HG02943 (cell line): ENCODE results near the gene USP24.

ENCODE experiments used
- ATAC-seq: cut with Tn5 transposase; IDR thresholded peaks from one replicate; pipeline ENCODE4 v1.9.1; 2021; ENCODE audit warnings: mild to moderate bottlenecking, low read depth, moderate library complexity; ENCODE audit not compliant: unreplicated experiment

USP24 gene

DNA sequence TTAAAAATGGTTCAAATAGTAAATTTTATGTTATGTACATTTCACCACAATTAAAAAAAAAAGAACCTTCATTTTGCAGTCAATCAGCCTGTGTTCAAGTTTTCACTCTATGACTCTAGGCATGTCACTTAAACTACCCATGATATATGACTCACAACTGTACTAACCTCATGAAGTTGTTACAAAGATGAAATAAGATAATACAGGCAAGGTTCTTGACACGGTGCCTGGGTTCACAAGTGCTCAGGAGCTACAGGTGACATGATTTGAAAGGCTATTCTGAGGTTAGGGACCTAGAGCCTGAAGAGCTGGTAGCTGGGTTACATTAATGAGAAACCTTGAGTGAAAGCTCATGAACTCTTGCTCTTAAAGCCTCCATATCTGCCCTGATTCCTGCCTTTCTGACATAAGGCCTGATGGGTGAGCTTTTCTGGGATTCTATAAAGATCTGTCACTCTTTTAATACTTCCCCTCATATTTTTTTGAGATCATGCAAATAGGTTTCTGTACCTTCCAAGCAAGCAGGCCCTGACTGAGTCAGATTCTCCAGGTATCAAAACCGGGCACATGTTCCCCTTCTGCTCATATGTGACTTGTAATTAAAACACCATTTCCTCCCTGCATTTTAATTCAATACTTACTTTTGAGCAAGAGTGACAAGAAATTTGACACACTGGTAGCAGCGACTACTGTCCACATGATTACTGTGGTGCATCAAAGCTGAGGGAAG lies 141.8 kb downstream of the USP24 start:
- no peak for ATAC-seq

DNA sequence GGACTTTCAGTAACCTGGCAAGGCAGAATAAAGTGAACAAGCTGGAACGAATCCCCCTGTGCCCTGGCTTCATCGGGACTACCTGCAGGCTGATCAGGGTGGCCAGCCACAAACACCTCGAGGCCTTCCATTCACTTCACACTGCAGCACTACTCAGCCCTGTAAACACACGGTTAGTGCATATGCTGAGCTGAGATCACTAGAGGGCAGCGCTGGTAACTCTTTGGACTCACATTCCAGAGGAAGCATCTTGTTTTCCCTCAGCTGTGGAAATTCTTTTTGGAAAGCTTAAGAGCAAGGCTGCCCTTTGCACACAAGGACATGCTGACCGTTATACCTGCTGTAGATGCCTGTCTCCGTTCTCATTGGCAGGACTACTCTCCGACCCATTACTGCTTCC lies 143.7 kb downstream of the USP24 start:
- ATAC-seq, result no peak

DNA sequence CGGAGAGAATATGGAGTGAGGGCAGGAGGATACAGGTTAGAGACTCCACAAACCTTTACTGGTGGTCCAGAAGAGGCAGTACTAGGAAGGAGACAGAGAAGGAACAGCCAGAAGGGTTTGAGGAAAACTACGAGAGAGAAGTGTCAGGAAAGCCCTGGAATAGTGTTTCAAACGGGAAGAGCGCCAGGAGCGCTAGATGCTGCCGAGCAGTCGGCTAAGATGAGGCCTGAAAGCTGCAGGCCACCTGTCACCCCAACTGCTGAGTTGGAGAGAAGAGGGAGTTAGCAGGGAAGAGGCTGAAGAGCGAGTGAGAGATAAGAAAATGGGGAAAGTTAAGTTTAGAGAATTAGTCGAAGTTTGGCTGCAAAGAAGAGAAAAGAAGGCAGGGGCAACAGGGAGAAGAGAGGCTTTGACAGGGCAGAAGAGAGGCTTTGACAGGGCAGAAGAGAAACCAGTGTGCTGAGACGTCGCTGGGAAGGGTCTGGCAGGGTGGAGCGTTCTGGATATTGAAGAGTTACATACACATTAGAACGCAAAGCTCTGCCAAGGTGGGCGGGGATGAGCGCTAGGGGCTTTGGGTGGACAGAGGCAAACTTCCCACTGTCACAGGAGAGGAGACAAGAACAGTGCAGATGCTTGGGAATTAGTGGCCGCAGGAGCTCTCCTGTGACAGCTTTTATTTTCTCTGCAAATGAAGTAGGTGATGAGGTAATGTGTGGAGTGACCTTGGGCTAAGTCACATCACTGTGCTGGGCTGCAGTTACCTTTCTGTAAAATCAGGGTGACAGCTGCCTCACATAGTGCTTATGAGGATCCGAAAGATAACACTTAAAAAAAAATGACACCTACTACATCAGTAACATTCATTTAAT lies 144.6 kb downstream of the USP24 start:
- no peak for ATAC-seq

DNA sequence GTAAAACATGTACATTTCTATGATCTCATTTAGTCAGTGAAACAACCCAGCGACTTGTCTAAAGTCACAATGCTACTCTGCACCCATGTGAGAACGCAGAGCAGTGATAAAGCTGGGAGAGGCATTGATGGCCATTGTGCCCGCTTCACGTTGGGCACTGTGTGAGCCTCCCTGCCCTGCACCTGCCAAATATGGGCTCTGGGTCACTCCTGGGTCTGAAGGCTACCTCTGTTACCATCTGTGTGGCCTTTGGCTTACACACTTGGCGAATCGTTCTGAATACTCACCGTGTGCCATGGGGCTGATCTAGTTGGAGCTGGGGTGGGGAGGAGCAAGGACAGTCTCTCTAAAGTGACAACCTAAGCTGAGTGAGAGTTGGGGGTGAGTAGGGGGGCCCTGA lies 145.9 kb downstream of the USP24 start:
- ATAC-seq, result no peak

DNA sequence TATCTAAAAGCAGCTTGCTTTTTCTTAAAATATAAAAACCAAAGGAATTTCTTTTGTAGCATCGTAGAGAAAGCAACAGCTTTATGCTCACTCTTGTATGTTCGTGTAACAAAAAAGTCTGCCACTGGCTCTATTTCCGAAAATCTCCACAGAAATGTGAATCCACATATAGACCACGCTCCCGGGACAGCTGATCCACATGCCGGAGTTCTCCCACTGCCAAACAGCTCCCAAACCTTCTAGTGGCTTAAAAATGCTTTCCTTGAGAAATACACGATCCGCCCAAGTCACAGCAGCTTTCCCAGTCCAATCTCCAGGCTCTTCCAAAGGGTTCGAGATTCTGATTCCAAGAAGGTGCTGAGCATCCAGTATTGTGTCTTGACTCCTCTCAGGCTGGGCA lies 146.5 kb downstream of the USP24 start:
- ATAC-seq, result no peak

DNA sequence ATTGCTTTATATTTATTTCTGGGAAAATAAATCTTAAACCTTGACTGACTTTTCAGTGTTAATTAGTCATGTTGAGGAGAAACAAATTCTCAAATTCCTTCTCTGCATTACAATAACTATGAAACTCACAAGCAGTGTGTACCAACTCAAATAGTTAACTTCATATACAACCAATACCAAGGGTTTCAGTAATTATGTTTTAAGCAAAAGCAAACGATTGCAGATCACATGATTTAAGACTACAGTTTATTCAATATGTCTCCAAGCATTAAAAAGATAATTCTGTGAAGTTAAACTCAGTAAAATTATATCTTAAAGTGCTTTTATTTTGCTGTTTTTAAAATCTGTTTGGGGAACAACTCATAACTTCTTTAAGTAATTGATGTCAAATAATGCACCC lies 147.2 kb downstream of the USP24 start:
- no peak for ATAC-seq

DNA sequence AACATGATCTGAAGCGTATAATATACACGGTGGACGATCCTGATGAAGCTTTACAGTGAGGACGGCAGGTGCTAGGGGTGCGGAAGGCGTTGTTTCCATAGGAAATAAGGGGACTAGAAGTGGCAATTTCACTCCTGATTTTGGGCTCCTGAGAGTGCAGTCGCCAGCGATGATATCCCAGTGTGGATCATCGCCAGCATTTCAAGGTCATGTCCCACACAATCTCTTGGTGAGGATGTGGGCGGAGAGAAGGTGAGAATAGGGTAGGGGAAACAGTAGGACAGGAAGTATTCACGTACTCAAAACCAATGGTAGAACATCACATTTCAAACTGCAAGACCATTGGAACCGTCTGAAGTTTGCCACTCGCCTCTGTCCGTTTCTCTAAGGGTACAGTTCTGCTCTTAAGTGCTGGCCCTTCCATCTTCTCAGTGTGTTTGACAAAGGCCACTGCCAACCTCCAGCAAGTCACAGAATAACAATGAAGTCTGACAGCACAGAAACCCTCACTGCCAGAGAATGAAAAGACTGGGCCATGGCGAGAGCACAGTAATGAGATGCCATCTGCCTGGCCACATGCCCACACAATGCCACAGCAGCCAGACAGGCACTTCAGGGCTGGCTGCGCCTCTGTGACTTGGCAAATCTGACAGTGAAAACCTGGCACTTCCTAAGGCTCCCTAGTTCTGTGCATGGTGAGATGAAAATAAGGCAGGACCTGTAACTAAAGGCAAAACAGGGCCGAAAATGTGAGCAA lies 148.0 kb downstream of the USP24 start:
- no peak for ATAC-seq

DNA sequence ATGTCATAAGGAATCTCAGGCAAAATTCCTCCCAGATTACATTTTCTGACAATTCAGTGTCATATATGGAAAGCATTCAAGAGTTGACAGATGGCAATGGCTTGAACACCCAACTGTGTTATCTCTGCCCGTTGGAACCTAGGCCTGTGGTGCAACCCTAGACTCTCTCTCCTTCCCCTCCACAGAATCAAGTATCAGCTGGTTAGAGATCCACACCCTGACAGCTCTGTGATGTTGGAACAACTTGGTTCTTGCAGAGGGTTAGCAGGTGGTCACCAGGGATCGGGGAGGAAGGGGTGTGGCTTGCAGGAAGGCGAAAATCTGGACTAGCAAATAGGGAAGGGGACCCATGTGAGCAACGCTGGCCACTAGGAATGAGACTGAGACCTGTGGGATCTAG lies 149.5 kb downstream of the USP24 start:
- no peak for ATAC-seq

DNA sequence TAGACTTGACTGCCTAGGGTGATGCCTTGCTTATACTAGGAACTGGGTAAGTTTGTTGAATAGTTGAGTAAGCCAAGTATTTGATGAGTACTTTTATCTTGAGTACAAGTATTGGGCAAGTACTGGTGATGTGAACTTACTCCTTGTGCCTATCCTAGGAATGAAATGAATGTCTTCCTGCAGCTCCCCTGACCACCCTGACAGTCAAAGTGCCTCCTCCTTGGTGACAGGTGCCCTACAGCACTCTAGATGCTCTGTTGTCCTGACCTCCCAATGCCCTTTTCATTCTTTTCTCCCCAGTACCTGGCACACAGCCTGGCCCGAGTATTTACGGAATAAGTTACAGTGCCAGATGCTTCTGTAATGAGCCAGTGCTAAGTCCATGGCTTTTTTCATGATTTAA lies 150.3 kb downstream of the USP24 start:
- ATAC-seq, result no peak

DNA sequence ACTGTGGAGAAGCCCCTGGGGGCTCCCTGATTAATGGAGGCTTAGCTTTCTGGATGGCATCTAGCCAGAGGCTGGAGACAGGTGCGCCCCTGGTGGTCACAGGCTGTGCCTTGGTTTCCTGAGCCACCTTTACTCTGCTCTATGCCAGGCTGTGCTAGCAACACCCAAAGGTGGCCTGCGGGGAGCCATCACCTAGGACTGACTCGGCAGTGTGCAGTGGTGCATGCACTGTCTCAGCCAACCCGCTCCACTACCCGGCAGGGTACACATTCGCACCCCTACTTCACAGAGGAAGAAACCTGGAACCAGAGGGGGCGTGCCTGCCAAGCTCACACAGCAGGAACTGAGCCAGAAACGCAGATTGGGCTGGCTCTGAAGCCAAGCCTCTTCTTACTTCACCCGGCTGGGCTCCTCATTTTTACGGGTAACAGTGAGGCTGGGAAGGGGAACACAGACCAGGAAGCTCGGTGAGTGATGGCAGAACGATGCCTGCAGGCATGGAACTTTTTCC lies 151.0 kb downstream of the USP24 start:
- no peak for ATAC-seq

DNA sequence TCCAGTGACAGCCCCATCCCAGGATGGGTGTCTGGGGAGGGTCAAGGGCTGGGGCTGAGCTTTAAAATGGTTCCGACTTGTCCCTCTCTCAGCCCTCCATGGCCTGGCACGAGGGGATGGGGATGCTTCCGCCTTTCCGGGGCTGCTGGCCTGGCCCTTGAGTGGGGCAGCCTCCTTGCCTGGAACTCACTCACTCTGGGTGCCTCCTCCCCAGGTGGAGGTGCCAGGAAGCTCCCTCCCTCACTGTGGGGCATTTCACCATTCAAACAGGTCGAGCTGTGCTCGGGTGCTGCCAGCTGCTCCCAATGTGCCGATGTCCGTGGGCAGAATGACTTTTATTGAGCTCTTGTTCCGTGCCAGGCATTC lies 151.6 kb downstream of the USP24 start:
- ATAC-seq, result no peak

DNA sequence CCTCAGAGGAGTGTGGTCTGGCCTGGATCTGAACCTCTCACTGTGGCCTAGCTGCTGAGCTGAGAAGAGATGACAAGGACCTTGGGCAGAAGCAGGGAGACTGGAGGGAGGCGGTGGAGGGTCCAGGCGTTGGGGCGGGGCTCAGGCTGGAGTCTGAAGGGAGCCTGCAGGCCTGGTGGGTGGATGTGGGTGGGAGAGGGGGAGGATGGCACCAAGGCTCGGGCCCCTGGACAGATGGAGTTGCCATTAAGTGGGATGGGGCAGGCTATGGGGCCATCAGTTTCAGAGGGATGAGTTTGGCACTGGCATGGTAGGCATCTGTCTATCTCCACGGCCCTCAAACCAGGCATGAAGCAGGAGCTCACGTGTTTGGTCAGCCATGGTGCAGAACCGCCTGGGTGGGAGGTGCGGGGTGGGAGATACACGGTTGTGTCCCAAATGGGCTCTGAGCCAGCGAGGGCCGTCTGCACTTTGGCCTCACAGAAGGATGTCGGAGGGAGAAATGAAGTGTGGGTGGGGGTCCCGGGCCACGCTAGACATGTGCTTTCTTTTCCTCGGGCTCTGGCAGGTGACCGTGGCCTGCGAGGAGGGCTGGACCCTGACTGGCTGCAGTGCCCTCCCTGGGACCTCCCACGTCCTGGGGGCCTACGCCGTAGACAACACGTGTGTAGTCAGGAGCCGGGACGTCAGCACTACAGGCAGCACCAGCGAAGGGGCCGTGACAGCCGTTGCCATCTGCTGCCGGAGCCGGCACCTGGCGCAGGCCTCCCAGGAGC lies 152.2 kb downstream of the USP24 start:
- no peak for ATAC-seq

DNA sequence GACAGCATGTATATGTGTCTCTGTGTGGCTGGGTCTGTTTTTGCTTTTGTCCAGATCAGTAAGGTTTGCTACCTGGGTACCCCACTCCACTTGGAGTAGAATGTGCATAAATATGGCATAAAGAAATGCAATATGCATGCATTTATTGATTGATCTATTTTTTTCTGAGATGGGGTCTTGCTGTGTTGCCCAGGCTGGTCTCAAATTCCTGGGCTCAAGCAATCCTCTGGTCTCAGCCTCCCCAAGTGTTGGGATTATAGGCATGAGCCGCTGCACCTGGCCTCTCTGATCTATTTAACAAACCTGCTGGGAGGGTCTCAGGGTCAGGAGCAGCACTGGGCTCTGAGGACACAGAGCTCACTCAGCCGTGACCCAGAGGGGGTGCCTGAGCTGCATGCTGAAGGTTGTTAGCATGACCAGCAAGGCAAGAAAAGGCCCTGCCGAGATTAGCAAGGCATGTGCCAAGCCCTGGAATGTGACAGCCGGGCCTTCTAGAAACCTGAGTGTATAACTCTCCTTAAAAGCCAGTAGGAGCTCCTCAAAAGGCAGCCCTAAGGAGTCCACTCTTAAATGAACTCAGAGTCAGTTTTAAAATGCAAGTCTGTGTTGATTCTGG lies 153.3 kb downstream of the USP24 start:
- ATAC-seq, result no peak

DNA sequence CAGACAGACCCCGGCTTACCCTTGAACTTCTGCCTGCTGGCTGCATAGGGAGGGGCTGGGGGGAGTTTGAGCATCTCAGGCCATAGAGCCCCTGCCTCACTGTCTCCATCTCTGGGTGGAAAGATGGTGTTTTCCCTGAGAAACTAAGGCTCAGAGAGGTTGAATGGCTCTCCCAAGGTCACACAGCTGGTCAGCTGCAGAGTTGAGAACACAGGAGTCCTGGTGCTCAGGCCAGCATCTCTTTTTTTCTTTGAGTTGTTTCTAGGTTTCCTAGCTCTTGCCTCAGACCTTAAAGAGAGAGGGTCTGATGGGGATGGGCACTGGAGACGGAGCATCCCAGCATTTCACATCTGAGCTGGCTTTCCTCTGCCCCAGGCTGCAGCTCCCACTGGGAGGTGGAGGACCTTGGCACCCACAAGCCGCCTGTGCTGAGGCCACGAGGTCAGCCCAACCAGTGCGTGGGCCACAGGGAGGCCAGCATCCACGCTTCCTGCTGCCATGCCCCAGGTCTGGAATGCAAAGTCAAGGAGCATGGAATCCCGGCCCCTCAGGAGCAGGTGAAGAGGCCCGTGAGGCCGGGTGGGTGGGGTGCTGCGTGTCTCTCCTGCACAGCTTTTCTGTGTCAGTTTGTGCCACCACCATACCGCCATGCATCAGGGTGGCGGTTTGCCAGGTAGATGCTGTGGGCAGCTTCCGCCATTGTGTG lies 154.0 kb downstream of the USP24 start:
- ATAC-seq, result no peak

DNA sequence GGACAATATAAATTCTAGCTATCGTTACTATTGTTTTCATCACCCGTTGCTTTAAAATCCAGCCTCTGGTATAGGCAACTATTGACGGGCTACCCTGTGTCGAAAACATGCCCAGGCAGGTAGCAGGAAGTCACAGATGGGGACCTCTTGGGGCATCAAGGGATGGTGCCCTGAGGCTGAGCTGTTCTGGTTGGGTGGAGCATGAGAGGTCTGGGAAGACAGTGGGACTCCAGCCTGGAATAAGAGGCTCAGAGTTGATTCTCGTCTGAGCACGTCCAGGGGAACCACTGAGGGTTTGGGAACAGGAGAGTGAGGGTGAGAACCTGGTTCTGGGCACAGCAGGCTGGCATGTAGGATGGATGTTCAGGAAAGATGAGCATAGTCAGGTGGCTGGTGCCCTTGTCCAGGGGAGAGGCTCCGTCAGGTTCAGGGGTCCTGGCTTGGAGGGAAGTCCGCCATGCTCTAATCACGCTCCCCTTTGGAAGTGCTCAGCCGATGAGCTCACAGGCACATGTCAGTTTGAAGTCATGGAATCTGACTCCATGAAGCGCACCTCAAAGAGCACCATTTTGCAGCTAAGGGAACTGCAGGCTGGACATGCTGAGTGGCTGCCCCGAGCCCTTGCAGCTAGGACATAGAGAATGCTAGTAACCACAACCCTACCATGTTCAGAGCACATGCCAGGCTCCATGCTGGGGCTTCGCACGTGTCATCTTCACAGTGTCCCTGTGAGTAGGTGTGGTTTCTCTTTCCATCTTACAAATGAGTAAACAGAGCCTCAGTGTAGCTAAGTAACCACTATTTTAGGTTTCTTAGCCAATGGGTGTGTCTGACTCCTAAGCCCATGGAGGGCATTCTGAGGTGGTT lies 154.8 kb downstream of the USP24 start:
- no peak for ATAC-seq

DNA sequence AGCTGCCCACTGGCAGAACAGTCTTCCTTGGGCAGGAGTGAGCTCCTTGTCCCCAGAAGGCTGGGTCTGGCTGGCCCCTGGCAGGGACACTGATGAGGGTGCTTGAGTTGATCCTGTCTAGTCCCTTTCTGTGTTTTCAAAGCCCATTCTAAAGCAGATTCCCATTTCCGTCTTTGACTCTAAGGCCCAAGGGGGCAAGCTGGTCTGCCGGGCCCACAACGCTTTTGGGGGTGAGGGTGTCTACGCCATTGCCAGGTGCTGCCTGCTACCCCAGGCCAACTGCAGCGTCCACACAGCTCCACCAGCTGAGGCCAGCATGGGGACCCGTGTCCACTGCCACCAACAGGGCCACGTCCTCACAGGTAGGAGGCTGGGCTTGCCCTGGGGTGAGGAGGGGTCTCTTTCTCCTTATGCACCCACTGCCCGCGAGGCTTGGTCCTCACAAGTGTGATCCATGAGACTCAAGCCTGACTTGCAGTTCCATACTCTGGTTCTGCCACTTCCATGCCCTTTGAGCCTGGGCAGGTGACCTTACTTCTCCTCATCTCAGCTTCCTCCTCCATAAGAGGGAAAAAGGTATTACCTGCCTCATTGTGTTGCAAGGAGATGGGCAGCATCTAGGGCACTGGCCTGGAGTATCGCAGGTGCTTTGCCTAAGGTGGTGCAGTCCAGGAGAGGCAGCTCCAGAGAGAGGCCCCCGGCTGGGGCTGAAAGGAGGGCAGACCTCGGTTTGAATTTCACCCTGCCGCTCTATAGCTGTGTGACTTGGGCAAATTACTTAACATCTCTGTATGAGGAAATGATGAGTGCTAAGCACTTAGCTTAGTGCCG lies 155.6 kb downstream of the USP24 start:
- ATAC-seq, result no peak

DNA sequence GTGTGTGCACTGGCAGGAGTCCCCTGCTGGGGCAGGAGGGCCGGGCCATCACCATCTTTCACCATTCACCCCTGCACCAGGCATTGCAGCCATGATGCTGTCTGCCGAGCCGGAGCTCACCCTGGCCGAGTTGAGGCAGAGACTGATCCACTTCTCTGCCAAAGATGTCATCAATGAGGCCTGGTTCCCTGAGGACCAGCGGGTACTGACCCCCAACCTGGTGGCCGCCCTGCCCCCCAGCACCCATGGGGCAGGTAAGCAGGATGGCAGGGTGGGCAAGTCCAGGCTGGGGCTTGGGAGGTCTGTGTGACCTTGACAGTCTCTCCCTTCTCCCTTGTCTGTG lies 157.2 kb downstream of the USP24 start:
- ATAC-seq, result no peak
